Measurements from ENCODE around the gene IGSF22.
A peak's percentile ranks its signal among the peaks of the same experiment; 100 is the strongest.

Gene IGSF22

GRCh38 chr11:18743900-18744514, 18.0 kb upstream of the IGSF22 start:
- no peak for DNase-seq (ENCODE audit: low spot score)

GRCh38 chr11:18743365-18743764, 17.4 kb upstream of the IGSF22 start:
- DNase-seq (ENCODE audit: low spot score) = no peak

- DNase-seq (ENCODE audit: low spot score) = no peak
Measured at GRCh38 chr11:18741783-18742182, 15.8 kb upstream of the IGSF22 start.

GRCh38 chr11:18739685-18740084, 13.7 kb upstream of the IGSF22 start:
- DNase-seq (ENCODE audit: low spot score) = no peak

GRCh38 chr11:18737642-18738041, 11.7 kb upstream of the IGSF22 start:
- no peak for DNase-seq (ENCODE audit: low spot score)

GRCh38 chr11:18736590-18737148, 10.7 kb upstream of the IGSF22 start:
- DNase-seq (ENCODE audit: low spot score) = no peak

- no peak for DNase-seq (ENCODE audit: low spot score)
Measured at GRCh38 chr11:18733202-18733601, 7.2 kb upstream of the IGSF22 start.

- DNase-seq (ENCODE audit: low spot score) = peak; percentile 43
Measured at GRCh38 chr11:18731949-18732821, 6.2 kb upstream of the IGSF22 start.

GRCh38 chr11:18731441-18731840, 5.5 kb upstream of the IGSF22 start:
- no peak for DNase-seq (ENCODE audit: low spot score)

GRCh38 chr11:18730020-18730419, 4.0 kb upstream of the IGSF22 start:
- no peak for DNase-seq (ENCODE audit: low spot score)

GRCh38 chr11:18729426-18729825, 3.4 kb upstream of the IGSF22 start:
- DNase-seq (ENCODE audit: low spot score) = no peak

- DNase-seq (ENCODE audit: low spot score) = no peak
Measured at GRCh38 chr11:18728658-18729057, 2.7 kb upstream of the IGSF22 start.

GRCh38 chr11:18727479-18728236, 1.7 kb upstream of the IGSF22 start:
- peak; percentile 35 for DNase-seq (ENCODE audit: low spot score)

- no peak for DNase-seq (ENCODE audit: low spot score)
Measured at GRCh38 chr11:18723991-18724390, 2.0 kb downstream of the IGSF22 start.

GRCh38 chr11:18722293-18722637, 3.7 kb downstream of the IGSF22 start:
- no peak for DNase-seq (ENCODE audit: low spot score)

- DNase-seq (ENCODE audit: low spot score) = peak; percentile 60
Measured at GRCh38 chr11:18721561-18722292, 4.3 kb downstream of the IGSF22 start.

- peak; percentile 66 for DNase-seq (ENCODE audit: low spot score)
Measured at GRCh38 chr11:18720808-18721560, 5.0 kb downstream of the IGSF22 start.

- DNase-seq (ENCODE audit: low spot score) = no peak
Measured at GRCh38 chr11:18720091-18720807, 5.7 kb downstream of the IGSF22 start.

- DNase-seq (ENCODE audit: low spot score) = peak; percentile 75
Measured at GRCh38 chr11:18715476-18715875, 10.5 kb downstream of the IGSF22 start.

GRCh38 chr11:18714443-18714780, 11.6 kb downstream of the IGSF22 start:
- DNase-seq (ENCODE audit: low spot score) = no peak

All from kidney tubule cell (primary cell).